IMR-90 (cell line): ENCODE measurements around the gene IGF1. TPM values are rescaled to one million over a fixed set of nuclear protein-coding genes. Genes with fewer than 3 reads are reported as not detected.

Source experiments
- ATAC-seq: fragments of 200-7000 bp; cut with Tn5 transposase; 2 replicates; pipeline ENCODE4 v1.9.1; 2020; ENCODE audit warnings: low read depth, mild to moderate bottlenecking, moderate library complexity
- BruUV-seq: library from RNA; stranded (reverse); fragments of 400-500 nt; replicated peaks from 2 replicates; lab custom pipeline; 2021; lab: Mats Ljungman, UMichigan
- CTCF ChIA-PET: fragments of 300-600 bp; formaldehyde crosslinking; extraction: SDS; loops from one replicate; lab custom pipeline; 2021; ENCODE audit warnings: antibody characterized with exemption; lab: Yijun Ruan, JAX
- POLR2A ChIA-PET: fragments of 300-600 bp; sonication (Branson Sonifier 250); formaldehyde crosslinking; loops from one replicate; lab custom pipeline; 2022; ENCODE audit warnings: antibody characterized with exemption; ENCODE audit not compliant: unreplicated experiment; lab: Charles Lee
- DNase-seq: peaks from one replicate; pipeline ENCODE4 v3.0.0; 2013
- H2AFZ ChIP-seq: replicated peaks from 2 replicates; pipeline ENCODE3; 2013; ENCODE audit warnings: low read length, mild to moderate bottlenecking; ENCODE audit not compliant: poor library complexity
- H2AK5ac ChIP-seq: 2 replicates; pipeline ENCODE4 v1.6.1; 2013; ENCODE audit warnings: low read depth, low read length, inconsistent platforms
- H2AK9ac ChIP-seq: replicated peaks from 2 replicates; pipeline ENCODE3; 2013; ENCODE audit warnings: mild to moderate bottlenecking, low read depth, low read length, moderate library complexity; ENCODE audit not compliant: poor library complexity
- H2BK120ac ChIP-seq: 2 replicates; pipeline ENCODE4 v1.6.1; 2013; ENCODE audit warnings: low read depth, low read length, inconsistent platforms
- H2BK15ac ChIP-seq: 3 replicates; pipeline ENCODE4 v1.6.1; 2013; ENCODE audit warnings: low read depth, low read length, inconsistent platforms
- H2BK20ac ChIP-seq: 2 replicates; pipeline ENCODE4 v1.6.1; 2013; ENCODE audit warnings: low read depth, mild to moderate bottlenecking, inconsistent platforms, low read length, moderate library complexity
- H2BK5ac ChIP-seq: 2 replicates; pipeline ENCODE4 v1.6.1; 2013; ENCODE audit warnings: mild to moderate bottlenecking, low read depth, low read length, inconsistent platforms; ENCODE audit not compliant: poor library complexity, severe bottlenecking
- H3K14ac ChIP-seq: replicated peaks from 2 replicates; pipeline ENCODE4 v1.6.1; 2013; ENCODE audit warnings: low read depth, low read length, inconsistent platforms
- H3K18ac ChIP-seq: 2 replicates; pipeline ENCODE4 v1.6.1; 2013; ENCODE audit warnings: low read depth, low read length, control low read depth
- H3K23ac ChIP-seq: 2 replicates; pipeline ENCODE4 v1.6.1; 2013; ENCODE audit warnings: low read depth, low read length, inconsistent platforms
- H3K27ac ChIP-seq: 2 replicates; pipeline ENCODE4 v1.5.1; 2013; ENCODE audit warnings: mild to moderate bottlenecking, control low read depth, low read length; ENCODE audit not compliant: insufficient read depth
- H3K27me3 ChIP-seq: 2 replicates; pipeline ENCODE4 v1.6.1; 2013; ENCODE audit warnings: low read length; ENCODE audit not compliant: control insufficient read depth, insufficient read depth
- H3K36me3 ChIP-seq: 2 replicates; pipeline ENCODE4 v1.6.1; 2013; ENCODE audit warnings: low read length, mixed read lengths; ENCODE audit not compliant: control insufficient read depth, insufficient read depth
- H3K4ac ChIP-seq: 2 replicates; pipeline ENCODE4 v1.6.1; 2013; ENCODE audit warnings: low read depth, low read length, inconsistent platforms
- H3K4me1 ChIP-seq: 2 replicates; pipeline ENCODE4 v1.6.1; 2013; ENCODE audit warnings: low read length, mixed read lengths; ENCODE audit not compliant: control insufficient read depth, insufficient read depth
- H3K4me2 ChIP-seq: 2 replicates; pipeline ENCODE4 v1.6.1; 2013; ENCODE audit warnings: low read depth, mild to moderate bottlenecking, control low read depth, low read length, moderate library complexity
- H3K4me3 ChIP-seq: 2 replicates; pipeline ENCODE4 v1.5.1; 2013; ENCODE audit warnings: low read depth, mild to moderate bottlenecking, control low read depth, low read length, moderate library complexity; ENCODE audit not compliant: insufficient read depth
- H3K56ac ChIP-seq: 2 replicates; pipeline ENCODE4 v1.6.1; 2013; ENCODE audit warnings: low read length, inconsistent platforms; ENCODE audit not compliant: insufficient read depth; ENCODE audit errors: extremely low read depth
- H3K79me1 ChIP-seq, 2 experiments: 2 replicates each; pipeline ENCODE4 v1.6.1; 2013; ENCODE audit warnings: low read length in 2 of 2, inconsistent platforms in 1 of 2, low read depth in 1 of 2
- H3K9ac ChIP-seq: 2 replicates; pipeline ENCODE4 v1.6.1; 2013; ENCODE audit warnings: low read depth, low read length, control low read depth
- H3K9me1 ChIP-seq: 2 replicates; pipeline ENCODE4 v1.6.1; 2013; ENCODE audit warnings: low read length, inconsistent platforms; ENCODE audit not compliant: insufficient read depth
- H3K9me3 ChIP-seq: 2 replicates; pipeline ENCODE4 v1.6.1; 2013; ENCODE audit warnings: low read length; ENCODE audit not compliant: control insufficient read depth, insufficient read depth
- H4K20me1 ChIP-seq: 2 replicates; pipeline ENCODE4 v1.6.1; 2013; ENCODE audit warnings: low read length, inconsistent platforms; ENCODE audit not compliant: insufficient read depth
- H4K5ac ChIP-seq: 2 replicates; pipeline ENCODE4 v1.6.1; 2013; ENCODE audit warnings: mild to moderate bottlenecking, low read depth, low read length, control low read depth
- H4K8ac ChIP-seq, 2 experiments: 2 replicates each; pipeline ENCODE4 v1.6.1; 2013; ENCODE audit warnings: low read depth in 2 of 2, low read length in 2 of 2, control low read depth in 1 of 2, inconsistent platforms in 1 of 2
- H4K91ac ChIP-seq: 2 replicates; pipeline ENCODE4 v1.6.1; 2013; ENCODE audit warnings: low read depth, low read length, inconsistent platforms; ENCODE audit not compliant: insufficient read depth
- CEBPB ChIP-seq: IDR thresholded peaks from 2 replicates; pipeline ENCODE4 v1.6.1; 2012; ENCODE audit warnings: low read depth, low read length, improper control_type of control experiment
- WGBS, 2 experiments: methylation state at CpG; one replicate each; pipeline versions ENCODE4 v1.1.5 to v1.1.7; 2013; ENCODE audit warnings: missing lambda C conversion rate in 2 of 2; ENCODE audit not compliant: insufficient read length in 1 of 2; ENCODE audit errors: extremely low coverage in 2 of 2; 5-methylcytosine and 5-hydroxymethylcytosine counted together
- dilution Hi-C: fragments of 300-500 bp; cut with HindIII; formaldehyde crosslinking; loops from one replicate; pipeline ENCODE4 v1.14.3; 2018; ENCODE audit warnings: low sequenced_read_pairs; ENCODE audit not compliant: unreplicated experiment
- in situ Hi-C: fragments of 300-500 bp; cut with MboI; formaldehyde crosslinking; loops from 3 replicates; pipeline ENCODE4 v1.14.3; 2019; ENCODE audit warnings: low sequenced_read_pairs, inconsistent platforms, mixed read lengths
- intact Hi-C: fragments of 100-400 bp; cut with micrococcal nuclease; formaldehyde crosslinking; loops from 2 replicates; pipeline ENCODE4 v1.10.0; 2022
- polyA plus RNA-seq, 3 experiments: library from polyadenylated mRNA; depleted of rRNA; stranded (reverse); fragments of >200 nt; gene quantifications; 2 replicates each; pipeline ENCODE4 v1.2.3, GENCODE V29; 2012; ENCODE audit warnings: low replicate concordance in 1 of 3
- total RNA-seq: library from RNA; depleted of rRNA; stranded (reverse); fragments of >200 nt; gene quantifications from 2 replicates; pipeline ENCODE4 v1.2.3, GENCODE V29; 2012

IGF1 gene
- total and polyA plus RNA-seq, 2 of the 4 experiments (the other 2 are of a cell fraction) = under 0.01 to 0.12 TPM

DNA sequence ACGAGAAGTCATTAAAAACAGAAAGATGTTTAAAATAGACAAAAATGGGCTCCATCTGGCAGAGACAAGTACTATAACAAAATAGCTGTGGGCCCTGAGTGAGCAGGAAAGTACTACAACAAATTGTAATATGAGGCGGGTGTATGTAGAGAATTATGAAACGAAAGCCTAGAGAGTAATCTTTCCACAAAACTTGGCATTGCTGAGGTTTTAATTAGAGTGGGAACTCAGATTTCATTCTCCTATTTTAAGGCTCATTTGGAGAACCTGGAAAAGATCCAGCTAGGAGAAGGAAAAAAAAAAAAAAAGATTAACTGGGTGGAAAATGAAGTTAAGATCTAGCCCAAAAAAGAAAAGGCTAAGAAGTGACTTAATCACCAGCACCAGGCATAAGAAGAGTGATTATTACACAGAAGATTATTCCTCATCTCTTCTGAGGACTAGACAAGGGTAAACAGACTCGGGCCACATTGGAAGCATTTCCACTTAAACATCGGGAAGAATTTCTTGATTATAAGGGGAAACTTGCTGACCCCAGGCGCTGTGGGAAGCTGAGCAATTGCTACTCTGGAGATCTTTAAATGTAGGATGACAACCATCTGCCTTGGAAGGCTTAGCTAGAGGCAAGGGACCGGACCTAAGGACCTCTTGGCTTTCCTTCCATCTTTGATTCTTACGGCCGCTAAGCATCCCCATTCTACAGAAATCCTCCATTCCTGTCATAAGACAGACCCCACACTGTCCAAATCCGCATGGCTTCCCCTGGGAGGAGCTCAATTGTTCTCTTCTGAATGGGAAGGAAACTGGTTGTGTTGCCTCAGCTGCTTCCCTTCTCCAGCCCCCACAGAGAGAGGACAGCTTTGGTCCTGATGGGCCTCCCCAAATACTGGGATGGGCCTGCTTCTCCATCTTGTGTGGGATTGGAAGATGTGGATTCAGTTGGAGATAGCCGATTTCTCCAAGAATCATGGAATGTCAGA, 40.6 kb downstream of the IGF1 start:
- intact Hi-C loops = no loop called here
- peaks cover 8% of the 10 kb centered on the region; the same call in 1 of the 2 replicates for H3K9me1 ChIP-seq
- H3K27me3 ChIP-seq = no peaks in the 10 kb centered on the region
- no CpG with 5 or more reads among the region's 11 CpGs for WGBS, 2 experiments
- ChIA-PET POLR2A (no interaction called here), CTCF (interaction anchor here (0.7 kb wide), 1 partner anchor 322 kb away, joined by 3 read pairs; no protein-coding TSS in a partner anchor)
- dilution Hi-C loops = no loop called here
- peak overlapping the region; percentile 33 to 56; a peak in 3 of 4 replicates for H4K8ac ChIP-seq
- peak overlapping the region; percentile 47; the same call in 1 of the 2 replicates for H3K4ac ChIP-seq
- peak overlapping the region; percentile 80 for H2BK5ac ChIP-seq
- no peak overlapping the region for H2AK9ac ChIP-seq
- peak overlapping the region; percentile 52 for H4K5ac ChIP-seq
- BruUV-seq = no TSS peak
- no peak overlapping the region; the same call in 1 of the 3 replicates for H2BK15ac ChIP-seq
- peak overlapping the region; percentile 44 for H3K4me2 ChIP-seq
- no peak overlapping the region for H3K4me3 ChIP-seq
- H3K18ac ChIP-seq = peak overlapping the region; percentile 87
- H2AFZ ChIP-seq = no peak overlapping the region
- peak overlapping the region; percentile 19; the same call in 1 of the 2 replicates for H4K91ac ChIP-seq
- H3K56ac ChIP-seq = no peak overlapping the region
- no peak overlapping the region for H3K9ac ChIP-seq
- in situ Hi-C loops = no loop called here
- no peaks in the 10 kb centered on the region for H4K20me1 ChIP-seq
- H2BK20ac ChIP-seq = peak overlapping the region; percentile 50; the same call in 1 of the 2 replicates
- peaks cover 17% of the 10 kb centered on the region for H3K4me1 ChIP-seq
- no peak overlapping the region for H3K23ac ChIP-seq
- H3K79me1 ChIP-seq = no peaks in the 10 kb centered on the region
- H3K36me3 ChIP-seq = no peaks in the 10 kb centered on the region
- H3K27ac ChIP-seq = peak overlapping the region; percentile 78
- H3K14ac ChIP-seq = peak overlapping the region; percentile 73; the same call in 1 of the 2 replicates
- peak overlapping the region; percentile 27 for H2AK5ac ChIP-seq
- no peak for TF ChIP-seq CEBPB
- H2BK120ac ChIP-seq = peak overlapping the region; percentile 57
- H3K9me3 ChIP-seq = no peaks in the 10 kb centered on the region
- DNase-seq (peak; percentile 48), ATAC-seq (peak; percentile 64)
